Astrocyte (in vitro differentiated cells and primary cell): Measurements from ENCODE around the gene SLC4A5. TPM values are rescaled to one million over a fixed set of nuclear protein-coding genes. Genes with fewer than 3 reads are reported as not detected.
A peak's percentile ranks its signal among the peaks of the same experiment; 100 is the strongest.

Experiments used
- DNase-seq: peaks from one replicate; pipeline ENCODE4 v3.0.0-alpha.2; 2010; ENCODE audit warnings: low read depth
- FAIRE-seq: peaks from 2 replicates; lab custom pipeline; 2011; peaks lifted over from hg19 to GRCh38; lab: Jason Lieb, UNC
- H2AFZ ChIP-seq: 2 replicates; pipeline ENCODE4 v1.6.0; 2012; ENCODE audit warnings: low read depth, low read length, inconsistent platforms
- H3K27ac ChIP-seq: 2 replicates; pipeline ENCODE4 v1.5.1; 2011; ENCODE audit warnings: low read depth, low read length, inconsistent platforms
- H3K27me3 ChIP-seq: 2 replicates; pipeline ENCODE4 v1.6.0; 2011; ENCODE audit warnings: low read length, inconsistent platforms; ENCODE audit not compliant: insufficient read depth
- H3K36me3 ChIP-seq: 2 replicates; pipeline ENCODE4 v1.5.1; 2011; ENCODE audit warnings: low read length, inconsistent platforms; ENCODE audit not compliant: insufficient read depth
- H3K4me1 ChIP-seq: 2 replicates; pipeline ENCODE4 v1.5.1; 2011; ENCODE audit warnings: low read length, inconsistent platforms; ENCODE audit not compliant: insufficient read depth
- H3K4me2 ChIP-seq: 2 replicates; pipeline ENCODE4 v1.6.0; 2012; ENCODE audit warnings: low read length, inconsistent platforms
- H3K4me3 ChIP-seq: 2 replicates; pipeline ENCODE4 v1.5.1; 2011; ENCODE audit warnings: low read depth, mild to moderate bottlenecking, low read length, inconsistent platforms; ENCODE audit not compliant: insufficient read depth
- H3K79me2 ChIP-seq: 2 replicates; pipeline ENCODE4 v1.6.0; 2012; ENCODE audit warnings: mild to moderate bottlenecking, low read length, inconsistent platforms; ENCODE audit not compliant: insufficient read depth
- H3K9ac ChIP-seq: 2 replicates; pipeline ENCODE4 v1.6.0; 2012; ENCODE audit warnings: mild to moderate bottlenecking, low read length, inconsistent platforms
- H3K9me3 ChIP-seq: 2 replicates; pipeline ENCODE4 v1.5.1; 2012; ENCODE audit warnings: low read depth, mild to moderate bottlenecking, low read length, inconsistent platforms; ENCODE audit not compliant: insufficient read depth
- H4K20me1 ChIP-seq: 2 replicates; pipeline ENCODE4 v1.6.0; 2012; ENCODE audit warnings: low read length, inconsistent platforms; ENCODE audit not compliant: insufficient read depth
- H3K27ac Mint-ChIP-seq: one replicate; pipeline ENCODE4 v1.8.0; 2021; ENCODE audit warnings: mild to moderate bottlenecking, mixed read lengths; ENCODE audit not compliant: unreplicated experiment
- H3K27me3 Mint-ChIP-seq: one replicate; pipeline ENCODE4 v1.8.0; 2021; ENCODE audit warnings: low read depth, mixed read lengths; ENCODE audit not compliant: unreplicated experiment
- H3K36me3 Mint-ChIP-seq: one replicate; pipeline ENCODE4 v1.8.0; 2021; ENCODE audit warnings: low read depth, mixed read lengths; ENCODE audit not compliant: unreplicated experiment
- H3K4me1 Mint-ChIP-seq: one replicate; pipeline ENCODE4 v1.8.0; 2021; ENCODE audit warnings: low read depth, mixed read lengths; ENCODE audit not compliant: unreplicated experiment
- H3K4me3 Mint-ChIP-seq: one replicate; pipeline ENCODE4 v1.8.0; 2021; ENCODE audit warnings: mild to moderate bottlenecking, moderate library complexity, mixed read lengths; ENCODE audit not compliant: unreplicated experiment
- H3K9me3 Mint-ChIP-seq: one replicate; pipeline ENCODE4 v1.8.0; 2021; ENCODE audit warnings: mild to moderate bottlenecking, mixed read lengths; ENCODE audit not compliant: unreplicated experiment
- EZH2 ChIP-seq: IDR thresholded peaks from 2 replicates; pipeline ENCODE4 v1.6.1; 2012; ENCODE audit warnings: mild to moderate bottlenecking, low read length, inconsistent platforms; ENCODE audit not compliant: insufficient read depth
- total RNA-seq: library from RNA; stranded (reverse); gene quantifications from 2 replicates; pipeline ENCODE4 v1.2.1, GENCODE V29; 2021
- TF ChIP-seq, protein P1 (sequence below): IDR thresholded peaks from 2 replicates; pipeline ENCODE4 v1.5.1; 2011; ENCODE audit warnings: low read depth, mild to moderate bottlenecking, inconsistent platforms, low read length, moderate library complexity; ENCODE audit not compliant: insufficient read depth

The SLC4A5 gene
- total RNA-seq, 1 donor from 2014 or later, result 0.41 TPM

DNA sequence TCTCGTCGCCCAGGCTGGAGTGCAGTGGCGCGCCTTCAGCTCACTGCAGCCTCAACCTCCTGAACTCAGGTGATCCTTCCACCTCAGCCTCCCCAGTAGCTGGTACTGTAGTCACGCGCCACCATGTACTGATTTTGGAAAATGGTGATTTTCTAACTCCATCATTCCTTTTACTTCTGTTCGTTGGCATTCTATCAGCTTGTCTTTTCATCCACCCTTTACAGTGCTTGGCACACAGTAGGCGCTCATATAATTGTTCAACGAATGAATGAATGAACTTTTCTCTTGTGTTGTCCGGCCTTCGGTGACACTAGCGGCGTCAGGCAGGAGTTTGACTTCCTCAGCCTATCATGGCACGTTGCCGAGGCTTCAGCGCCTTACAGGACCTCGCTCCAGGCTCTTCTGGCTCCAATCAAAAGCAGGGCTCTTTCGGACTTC, 145.2 kb downstream of the SLC4A5 start:
- Histone ChIP-seq H3K9me3 (no peaks in the 10 kb centered on the region), H3K9ac (no peak overlapping the region), H2AFZ (peak overlapping the region; percentile 38), H3K36me3 (no peaks in the 10 kb centered on the region), H3K27me3 (no peaks in the 10 kb centered on the region), H3K4me2 (peak overlapping the region; percentile 83), H3K27ac (no peak overlapping the region), H3K79me2 (peaks cover 45% of the 10 kb centered on the region), H3K4me3 (peak overlapping the region; percentile 83), H4K20me1 (peaks cover 38% of the 10 kb centered on the region), H3K4me1 (peaks cover 11% of the 10 kb centered on the region)
- no peak for TF ChIP-seq EZH2
- TF ChIP-seq, protein P1, sequence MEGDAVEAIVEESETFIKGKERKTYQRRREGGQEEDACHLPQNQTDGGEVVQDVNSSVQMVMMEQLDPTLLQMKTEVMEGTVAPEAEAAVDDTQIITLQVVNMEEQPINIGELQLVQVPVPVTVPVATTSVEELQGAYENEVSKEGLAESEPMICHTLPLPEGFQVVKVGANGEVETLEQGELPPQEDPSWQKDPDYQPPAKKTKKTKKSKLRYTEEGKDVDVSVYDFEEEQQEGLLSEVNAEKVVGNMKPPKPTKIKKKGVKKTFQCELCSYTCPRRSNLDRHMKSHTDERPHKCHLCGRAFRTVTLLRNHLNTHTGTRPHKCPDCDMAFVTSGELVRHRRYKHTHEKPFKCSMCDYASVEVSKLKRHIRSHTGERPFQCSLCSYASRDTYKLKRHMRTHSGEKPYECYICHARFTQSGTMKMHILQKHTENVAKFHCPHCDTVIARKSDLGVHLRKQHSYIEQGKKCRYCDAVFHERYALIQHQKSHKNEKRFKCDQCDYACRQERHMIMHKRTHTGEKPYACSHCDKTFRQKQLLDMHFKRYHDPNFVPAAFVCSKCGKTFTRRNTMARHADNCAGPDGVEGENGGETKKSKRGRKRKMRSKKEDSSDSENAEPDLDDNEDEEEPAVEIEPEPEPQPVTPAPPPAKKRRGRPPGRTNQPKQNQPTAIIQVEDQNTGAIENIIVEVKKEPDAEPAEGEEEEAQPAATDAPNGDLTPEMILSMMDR, result no peak
- H3K36me3 Mint-ChIP-seq, result peaks cover 4% of the 10 kb centered on the region
- peaks cover 9% of the 10 kb centered on the region for H3K4me1 Mint-ChIP-seq
- DNase-seq (peak; percentile 97), FAIRE-seq (no peak)
- H3K27ac Mint-ChIP-seq, result peak overlapping the region; percentile 100
- H3K4me3 Mint-ChIP-seq, result peak overlapping the region; percentile 98
- no peaks in the 10 kb centered on the region for H3K27me3 Mint-ChIP-seq
- no peaks in the 10 kb centered on the region for H3K9me3 Mint-ChIP-seq

DNA sequence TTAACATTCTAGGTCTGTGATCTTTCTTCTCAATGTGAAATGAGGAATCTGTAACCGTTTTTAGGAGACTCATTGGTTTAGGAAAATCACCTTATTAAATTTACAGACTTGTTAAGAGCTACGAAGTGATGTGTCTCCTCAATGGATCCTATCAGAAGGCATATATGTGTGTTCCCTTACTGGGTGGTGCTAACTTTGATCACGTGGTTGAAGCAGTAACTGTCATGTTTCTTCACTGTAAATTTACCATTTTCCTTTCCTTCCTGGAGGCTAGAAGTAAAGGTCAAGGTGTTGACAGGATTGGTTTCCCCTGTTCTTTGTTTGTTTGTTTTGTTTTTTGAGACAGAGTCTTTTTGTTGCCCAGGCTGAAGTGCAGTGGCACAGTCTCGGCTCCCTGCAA, 146.2 kb downstream of the SLC4A5 start:
- Histone ChIP-seq H3K27me3 (peaks cover 4% of the 10 kb centered on the region), H3K9me3 (no peaks in the 10 kb centered on the region), H3K4me3 (no peak overlapping the region), H3K79me2 (peaks cover 35% of the 10 kb centered on the region), H3K9ac (no peak overlapping the region), H3K36me3 (no peaks in the 10 kb centered on the region), H3K27ac (no peak overlapping the region), H4K20me1 (peaks cover 29% of the 10 kb centered on the region), H2AFZ (no peak overlapping the region), H3K4me2 (no peak overlapping the region), H3K4me1 (peaks cover 11% of the 10 kb centered on the region)
- Mint-ChIP-seq H3K4me1 (peaks cover 6% of the 10 kb centered on the region), H3K36me3 (peaks cover 4% of the 10 kb centered on the region), H3K9me3 (no peaks in the 10 kb centered on the region), H3K27me3 (no peaks in the 10 kb centered on the region), H3K27ac (no peak overlapping the region), H3K4me3 (peak overlapping the region; percentile 12)
- TF ChIP-seq, protein P1, result no peak
- TF ChIP-seq EZH2, result no peak
- no peak for DNase-seq
- FAIRE-seq, result no peak

DNA sequence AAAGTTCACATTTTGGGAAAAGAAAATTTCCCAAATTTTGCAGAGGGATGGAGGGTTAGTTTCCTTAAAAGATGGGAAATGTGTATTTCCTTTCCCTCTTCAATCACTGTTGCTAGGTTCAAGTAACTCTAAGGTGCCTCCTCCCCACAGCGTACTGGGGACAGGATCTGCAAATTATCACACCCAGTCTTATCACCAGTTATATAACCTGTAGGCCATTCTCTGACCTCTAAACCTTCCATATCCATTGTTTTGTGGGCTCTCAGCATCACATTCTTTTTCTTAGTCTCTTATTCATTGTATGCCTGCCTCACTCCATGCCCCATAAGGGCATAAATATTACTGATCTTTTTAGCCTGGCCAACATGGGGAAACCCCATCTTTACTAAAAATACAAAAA, 148.4 kb downstream of the SLC4A5 start:
- Histone ChIP-seq H3K27me3 (peaks cover 6% of the 10 kb centered on the region), H3K9ac (no peak overlapping the region), H3K4me3 (no peak overlapping the region), H3K36me3 (no peaks in the 10 kb centered on the region), H3K4me1 (peaks cover 4% of the 10 kb centered on the region), H4K20me1 (peaks cover 7% of the 10 kb centered on the region), H3K79me2 (peaks cover 13% of the 10 kb centered on the region), H2AFZ (no peak overlapping the region), H3K27ac (no peak overlapping the region), H3K9me3 (no peaks in the 10 kb centered on the region), H3K4me2 (no peak overlapping the region)
- Mint-ChIP-seq H3K27ac (no peak overlapping the region), H3K27me3 (no peaks in the 10 kb centered on the region), H3K4me3 (no peak overlapping the region), H3K4me1 (no peaks in the 10 kb centered on the region), H3K9me3 (no peaks in the 10 kb centered on the region), H3K36me3 (peaks cover 7% of the 10 kb centered on the region)
- DNase-seq (no peak), FAIRE-seq (no peak)
- no peak for TF ChIP-seq EZH2
- TF ChIP-seq, protein P1, result no peak
